HG02588 (cell line): ENCODE results near the gene CD58.

Source experiments
- ATAC-seq: cut with Tn5 transposase; IDR thresholded peaks from one replicate; pipeline ENCODE4 v1.9.1; 2021; ENCODE audit warnings: mild to moderate bottlenecking, moderate library complexity; ENCODE audit not compliant: unreplicated experiment

The CD58 gene

GRCh38 chr1:116511459-116512019 lies 59.3 kb downstream of the CD58 start:
- ATAC-seq, result no peak

GRCh38 chr1:116510361-116510760 lies 60.5 kb downstream of the CD58 start:
- ATAC-seq, result no peak

- ATAC-seq, result peak; percentile 38
Observed at GRCh38 chr1:116508984-116509980, 61.5 kb downstream of the CD58 start.

- ATAC-seq, result no peak
Observed at GRCh38 chr1:116508085-116508983, 62.5 kb downstream of the CD58 start.

- no peak for ATAC-seq
Observed at GRCh38 chr1:116507631-116508030, 63.2 kb downstream of the CD58 start.

- ATAC-seq, result no peak
Observed at GRCh38 chr1:116506132-116507004, 64.5 kb downstream of the CD58 start.

- peak; percentile 86 for ATAC-seq
Observed at GRCh38 chr1:116504308-116505156, 66.3 kb downstream of the CD58 start.

- peak; percentile 0 for ATAC-seq
Observed at GRCh38 chr1:116503546-116504307, 67.1 kb downstream of the CD58 start.

- no peak for ATAC-seq
Observed at GRCh38 chr1:116502671-116503314, 68.0 kb downstream of the CD58 start.

- ATAC-seq, result no peak
Observed at GRCh38 chr1:116501870-116502244, 69.0 kb downstream of the CD58 start.

GRCh38 chr1:116501125-116501869 lies 69.5 kb downstream of the CD58 start:
- no peak for ATAC-seq

GRCh38 chr1:116498789-116499628 lies 71.8 kb downstream of the CD58 start:
- ATAC-seq, result peak; percentile 66

GRCh38 chr1:116497656-116498055 lies 73.2 kb downstream of the CD58 start:
- ATAC-seq, result no peak

- ATAC-seq, result no peak
Observed at GRCh38 chr1:116496898-116497297, 73.9 kb downstream of the CD58 start.

GRCh38 chr1:116496380-116496779 lies 74.4 kb downstream of the CD58 start:
- no peak for ATAC-seq

GRCh38 chr1:116495535-116495934 lies 75.3 kb downstream of the CD58 start:
- no peak for ATAC-seq

- ATAC-seq, result no peak
Observed at GRCh38 chr1:116494745-116495144, 76.1 kb downstream of the CD58 start.
